Testis (tissue), 2 donors: Measurements from ENCODE around the gene ZBTB5.

Source experiments
- CTCF ChIP-seq, 3 experiments: fragments of 450-650 bp in 2 of 3; fragments of 200-600 bp in 1 of 3; sonication (generic) in 1 of 3; IDR thresholded peaks; one replicate each; pipeline ENCODE4 v1.5.1; 2016 to 2019; ENCODE audit warnings: antibody characterized with exemption in 3 of 3, mild to moderate bottlenecking in 2 of 3, moderate library complexity in 1 of 3
- POLR2A ChIP-seq: fragments of 450-650 bp; IDR thresholded peaks from one replicate; pipeline ENCODE4 v1.6.1; 2017; ENCODE audit warnings: antibody characterized with exemption, mild to moderate bottlenecking, moderate library complexity

- TF ChIP-seq CTCF (IDR thresholded peaks at IDR 0.05): no peak
- no peak for TF ChIP-seq POLR2A
Observed at GRCh38 chr9:37508135-37508833, 43.0 kb upstream of the ZBTB5 start.
